ENCODE data around the gene NDUFV2. TPM values are rescaled to one million over a fixed set of nuclear protein-coding genes. Genes with fewer than 3 reads are reported as not detected.

Gene NDUFV2
- total and polyA plus RNA-seq, 2 of the 13 experiments (the other 11 are each of a cell fraction or from before 2014, with no cell fraction given) = 216 to 299 TPM

DNA sequence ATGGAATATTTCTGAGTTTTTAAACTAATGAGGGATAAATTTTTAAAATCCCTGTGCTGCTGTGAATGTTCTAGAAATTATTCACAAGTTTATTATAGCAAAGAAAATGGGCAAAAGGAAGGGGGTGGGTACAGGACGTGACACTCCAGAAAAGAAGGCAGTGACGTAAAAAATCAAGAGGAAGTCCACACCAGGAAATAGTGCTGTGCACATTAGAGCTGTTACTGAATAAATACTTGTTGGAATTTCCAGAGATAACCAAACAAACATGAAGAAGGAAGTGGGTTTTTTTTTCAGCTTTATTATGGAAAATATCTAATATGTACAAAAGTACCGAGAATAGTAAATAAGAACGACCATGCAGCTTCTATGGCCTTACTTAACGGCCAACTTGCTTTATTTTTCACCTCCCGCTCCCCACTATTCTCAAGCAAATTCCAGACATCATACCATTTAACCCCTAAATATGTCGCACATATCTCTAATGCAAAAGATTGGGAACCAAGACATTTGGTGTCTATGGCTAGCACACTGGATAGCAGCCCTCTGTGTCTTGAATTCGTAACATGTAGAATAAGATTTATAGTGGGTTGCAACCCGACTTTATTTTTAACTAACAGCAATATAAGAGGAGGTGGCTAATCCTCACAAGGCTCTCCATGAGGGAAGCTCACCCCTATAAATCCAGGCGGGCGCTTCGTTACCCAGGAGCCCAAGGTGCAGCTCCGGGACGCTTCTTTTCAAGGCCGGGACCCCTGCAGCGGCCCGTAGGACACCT is 580 bp upstream of the NDUFV2 start (continued):
- TF ChIP-seq ZNF710 (CRISPR knock-in tag; IDR thresholded peaks at IDR 0.05; ENCODE audit: borderline replicate concordance) (no peak), ELF3 (CRISPR knock-in tag; IDR thresholded peaks at IDR 0.05) (peak; percentile 97), MXD4 (CRISPR knock-in tag; IDR thresholded peaks at IDR 0.05) (no peak), FOXA1 (IDR thresholded peaks at IDR 0.05) (no peak), FOXA1 (CRISPR knock-in tag; IDR thresholded peaks at IDR 0.05) (0 out of 2 replicates have a peak, but pooled peaks have one; percentile 19), ZBTB40 (IDR thresholded peaks at IDR 0.05) (peak; percentile 10; the same call in 1 of the 2 replicates), ZBTB40 (CRISPR knock-in tag; IDR thresholded peaks at IDR 0.05) (no peak), USF2 (IDR thresholded peaks at IDR 0.05; ENCODE audit: low read depth, low read length) (no peak), USF2 (CRISPR knock-in tag; IDR thresholded peaks at IDR 0.05; ENCODE audit: borderline replicate concordance) (0 out of 2 replicates have a peak, but pooled peaks have one; percentile 40), GATA4 (IDR thresholded peaks at IDR 0.05; ENCODE audit: borderline replicate concordance, low read depth) (0 out of 2 replicates have a peak, but pooled peaks have one; percentile 13), ADNP (CRISPR knock-in tag; IDR thresholded peaks at IDR 0.05) (no peak)
